Measurements from ENCODE around the gene MET. TPM values are rescaled to one million over a fixed set of nuclear protein-coding genes. Genes with fewer than 3 reads are reported as not detected.
"Not testable (repeated sequence)": the region's sequence is repeated elsewhere in the genome, so short reads cannot be mapped to it uniquely, and the experiment has no call there.

MET gene
- total and polyA plus RNA-seq, 2 of the 8 experiments (the other 6 are each of a cell fraction or from before 2014, with no cell fraction given), result 3.5 to 12.9 TPM

GRCh38 chr7:116659248-116659647 is 12.7 kb upstream of the MET start:
- H4K20me1 ChIP-seq (replicated peaks in 1 of 2; ENCODE audit: control insufficient read depth in 1 of 2, insufficient read depth in 2 of 2, low read length in 2 of 2); H3K4me1 ChIP-seq (replicated peaks in 1 of 4; ENCODE audit: control insufficient read depth in 3 of 4, insufficient read depth in 4 of 4, low read length in 3 of 4); H3K4ac ChIP-seq (replicated peaks; ENCODE audit: insufficient read length, low read depth, low read length); H4K8ac ChIP-seq (ENCODE audit: extremely low read depth, insufficient read depth, low read length); H3K14ac ChIP-seq (ENCODE audit: insufficient read length); H3K23ac ChIP-seq (ENCODE audit: insufficient read length); H2AK5ac ChIP-seq (ENCODE audit: low read depth, low read length); H3K4me3 ChIP-seq (ENCODE audit: extremely low read depth in 1 of 4, insufficient read depth in 2 of 4, low read depth in 3 of 4, low read length in 4 of 4); H4K91ac ChIP-seq (replicated peaks; ENCODE audit: insufficient read length, low read length); H3K56ac ChIP-seq (replicated peaks; ENCODE audit: insufficient read length, low read depth, low read length); H3K27me3 ChIP-seq (replicated peaks in 1 of 4; ENCODE audit: control insufficient read depth in 3 of 4, extremely low read depth in 1 of 4, insufficient read depth in 3 of 4, low read length in 3 of 4); H3K27ac ChIP-seq (ENCODE audit: low read depth, low read length); H3K23me2 ChIP-seq (ENCODE audit: low read depth, low read length); H3K79me1 ChIP-seq (ENCODE audit: low read depth, low read length); H3K36me3 ChIP-seq (ENCODE audit: control insufficient read depth in 2 of 4, insufficient read depth in 4 of 4, low read length in 3 of 4); H3K9me3 ChIP-seq (ENCODE audit: insufficient read depth in 2 of 2, low read depth in 1 of 2, low read length in 1 of 2); H2BK5ac ChIP-seq (ENCODE audit: low read depth, low read length); H2AFZ ChIP-seq (ENCODE audit: low read length); FAIRE-seq; H2BK12ac ChIP-seq (ENCODE audit: low read depth, low read length); POLR2A ChIA-PET (ENCODE audit: partially characterized antibody); H3K18ac ChIP-seq (ENCODE audit: extremely low read depth, low read length); H2BK20ac ChIP-seq (ENCODE audit: low read length); H4K5ac ChIP-seq (ENCODE audit: insufficient read length, low read depth, low read length); H3K79me2 ChIP-seq (ENCODE audit: control insufficient read depth in 1 of 2, insufficient read depth in 2 of 2, low read length in 2 of 2); H3K9ac ChIP-seq (replicated peaks in 1 of 4; ENCODE audit: extremely low read depth in 1 of 4, low read depth in 3 of 4, low read length in 3 of 4); H2BK120ac ChIP-seq (replicated peaks; ENCODE audit: low read depth, low read length); H3K4me2 ChIP-seq (ENCODE audit: insufficient read depth in 1 of 2, low read depth in 2 of 2, low read length in 2 of 2); DNase-seq (ENCODE audit: low read depth in 1 of 2, low spot score in 2 of 2); H2BK15ac ChIP-seq (ENCODE audit: low read length): not testable (repeated sequence)
- CTCF ChIA-PET (ENCODE audit: partially characterized antibody), result interaction anchor here (1.5 kb wide), 1 partner anchor 12 kb away, joined by 4 read pairs; the partner anchor contains the start of gene MET
